ENCODE measurements around the gene ZNF425.
A peak's percentile ranks its signal among the peaks of the same experiment; 100 is the strongest.
"Not testable (repeated sequence)": the region's sequence is repeated elsewhere in the genome, so short reads cannot be mapped to it uniquely, and the experiment has no call there.

ZNF425 gene

GRCh38 chr7:149133028-149133710 is 7.0 kb upstream of the ZNF425 start:
- DNase-seq, result no peak

DNA sequence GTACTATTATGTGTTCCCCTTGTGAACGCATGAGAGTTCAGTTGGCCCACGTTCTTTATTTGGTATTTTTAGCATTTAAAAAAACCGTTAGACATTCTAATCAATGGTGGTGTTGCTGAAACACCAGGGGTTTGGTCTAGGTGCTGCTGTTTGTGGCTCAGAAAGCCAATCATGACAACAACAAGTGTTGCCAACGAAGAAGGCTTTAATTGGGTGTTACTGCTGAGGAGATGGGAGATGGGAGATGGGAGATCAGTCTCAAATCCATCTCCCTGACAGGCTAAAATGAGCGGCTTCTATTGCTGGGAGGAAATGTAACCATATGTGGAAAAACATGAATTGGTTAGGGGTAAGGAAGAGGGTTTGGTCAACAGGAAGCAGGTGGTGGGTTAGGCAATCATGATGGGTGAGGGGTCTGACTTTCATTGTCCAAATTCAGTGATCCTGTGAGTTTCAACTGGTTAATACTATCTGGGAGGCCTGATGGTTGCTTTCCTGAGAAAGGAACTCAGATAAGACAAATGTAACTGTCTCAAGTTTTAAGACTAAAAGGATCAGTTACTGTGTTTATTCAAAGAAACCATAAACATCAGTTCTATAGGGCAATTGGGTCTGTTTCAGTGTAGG is 4.6 kb upstream of the ZNF425 start:
- no peak for DNase-seq

- peak; percentile 45 for DNase-seq
These were observed 640 bp upstream of the ZNF425 start for GRCh38 chr7:149126662-149127266.

GRCh38 chr7:149125189-149125862 is 798 bp downstream of the ZNF425 start:
- no peak for DNase-seq

DNA sequence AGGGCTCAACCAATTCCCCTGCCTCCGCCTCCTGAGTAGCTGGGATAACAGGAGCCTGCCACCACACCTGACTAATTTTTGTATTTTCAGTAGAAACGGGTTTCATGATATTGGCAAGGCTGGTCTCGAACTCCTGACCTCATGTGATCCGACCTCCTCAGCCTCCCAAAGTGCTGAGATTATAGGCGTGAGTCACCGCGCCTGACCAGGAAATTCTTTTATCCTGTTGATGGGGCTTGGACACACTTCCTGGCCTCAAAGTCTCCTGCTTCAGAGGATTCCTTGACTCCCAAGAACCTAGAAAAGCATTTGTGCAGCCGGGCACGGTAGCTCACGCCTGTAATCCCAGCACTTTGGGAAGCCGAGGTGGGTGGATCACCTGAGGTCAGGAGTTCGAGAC is 16.2 kb downstream of the ZNF425 start:
- DNase-seq, result no peak

DNA sequence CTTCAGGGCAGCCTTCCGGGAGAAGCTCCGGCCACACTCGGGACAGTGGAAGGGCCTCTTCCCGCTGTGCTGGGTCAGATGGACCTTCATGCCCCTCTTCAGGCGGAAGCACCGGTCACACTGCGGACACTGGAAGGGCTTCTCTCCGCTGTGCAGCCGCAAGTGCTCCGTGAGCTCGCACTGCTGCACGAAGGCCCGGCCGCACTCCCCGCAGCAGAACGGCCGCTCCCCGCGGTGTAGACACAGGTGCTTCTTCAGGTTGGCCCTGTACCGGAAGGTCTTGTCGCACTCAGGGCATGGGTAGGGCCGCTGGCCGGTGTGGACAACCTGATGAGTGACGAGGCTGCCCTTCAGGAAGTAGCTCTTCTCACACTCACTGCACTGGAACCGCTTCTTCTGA is 21.4 kb downstream of the ZNF425 start:
- DNase-seq, result no peak

GRCh38 chr7:149104214-149104613 is 21.9 kb downstream of the ZNF425 start:
- no peak for DNase-seq

- DNase-seq, result no peak
These were observed 22.7 kb downstream of the ZNF425 start for GRCh38 chr7:149103424-149103823.

- no peak for DNase-seq
These were observed 23.5 kb downstream of the ZNF425 start for GRCh38 chr7:149102666-149103065.

- no peak for DNase-seq
These were observed 25.3 kb downstream of the ZNF425 start for GRCh38 chr7:149100821-149101220.

GRCh38 chr7:149099058-149099457 is 27.1 kb downstream of the ZNF425 start:
- DNase-seq, result no peak

DNA sequence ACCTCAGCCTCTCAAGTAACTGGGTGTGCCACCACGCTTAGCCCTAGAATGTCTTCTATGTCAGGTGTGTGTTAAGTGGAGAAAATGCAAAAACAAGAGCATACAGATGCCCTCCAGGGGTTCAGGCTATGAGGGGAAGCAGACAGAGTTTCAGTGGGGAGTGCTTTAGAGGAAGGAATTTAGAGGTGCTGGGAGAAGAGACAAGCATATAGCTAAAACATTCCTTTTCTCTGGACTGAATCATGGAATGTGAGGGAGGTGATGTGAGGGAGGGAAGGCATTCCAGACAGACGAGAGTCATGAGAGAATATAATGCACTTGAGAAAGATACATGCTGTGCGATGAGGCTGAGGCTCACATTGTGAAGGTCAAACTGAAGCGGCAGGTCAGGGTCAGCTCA is 29.0 kb downstream of the ZNF425 start:
- no peak for DNase-seq

DNA sequence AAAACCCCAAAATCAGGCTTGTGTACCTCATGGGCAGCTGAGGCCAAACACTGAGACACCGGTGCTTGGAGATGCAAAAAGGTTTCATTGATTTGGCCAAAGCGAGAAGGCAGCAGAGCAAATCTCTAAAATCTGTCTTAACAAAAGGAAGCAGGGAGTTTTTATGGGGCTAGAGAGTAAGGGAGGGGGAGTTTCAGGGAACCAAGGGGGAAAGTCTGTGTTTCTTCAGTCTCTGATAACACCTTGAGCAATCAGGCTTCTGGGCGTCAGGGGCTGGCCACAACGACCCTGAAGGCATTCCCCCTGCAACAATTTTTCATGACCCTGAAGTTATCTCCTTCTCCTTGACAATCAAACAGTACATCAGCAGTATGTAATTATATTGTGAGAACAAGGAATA is 32.9 kb downstream of the ZNF425 start:
- no peak for DNase-seq

GRCh38 chr7:149092244-149092643 is 33.9 kb downstream of the ZNF425 start:
- not testable (repeated sequence) for DNase-seq

DNA sequence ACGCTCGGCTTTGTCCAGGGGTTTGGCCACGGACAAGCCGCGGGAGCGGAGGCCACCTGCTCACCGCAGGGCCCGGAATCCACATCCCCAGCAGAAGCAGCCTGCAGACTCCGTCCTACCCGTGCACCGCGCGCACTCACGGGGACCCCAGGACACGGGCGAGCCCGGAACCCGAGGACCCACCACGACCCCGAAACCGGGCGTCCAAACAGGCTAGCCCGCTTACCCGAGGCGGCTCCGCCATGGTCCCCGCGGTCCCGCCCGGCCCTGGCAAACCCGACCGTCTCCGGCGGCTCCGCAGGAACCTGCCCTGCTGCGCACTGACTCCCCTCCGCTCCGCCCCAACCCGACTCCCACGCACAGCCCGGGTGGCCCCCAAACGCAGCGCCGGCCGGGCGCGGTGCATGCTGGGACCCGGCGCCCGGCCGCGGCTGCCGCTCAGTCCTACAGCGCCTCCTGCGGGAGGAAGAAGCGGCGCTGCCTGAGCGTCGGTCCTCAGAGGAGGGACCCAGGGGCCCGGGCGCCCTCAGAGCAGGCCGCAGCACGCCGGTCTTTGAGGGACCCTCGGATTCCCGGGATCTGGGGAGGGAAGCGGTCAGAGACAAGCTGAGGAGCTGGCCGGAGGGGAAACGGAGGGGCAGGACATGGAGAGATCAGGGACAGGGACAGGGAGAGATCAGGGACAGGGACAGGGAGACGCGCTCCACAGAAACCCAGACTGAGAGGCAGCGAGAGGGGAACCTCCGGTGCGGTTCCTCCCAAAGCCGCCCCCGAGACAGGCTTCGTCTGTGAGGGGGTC is 35.5 kb downstream of the ZNF425 start, which contains the start of gene ZNF786:
Gene ZNF786 (minus strand): TSS at position 322 of the 799 bp plus-strand sequence. CDS start 78 bp downstream, at position 244.
- peak; percentile 91 for DNase-seq

DNA sequence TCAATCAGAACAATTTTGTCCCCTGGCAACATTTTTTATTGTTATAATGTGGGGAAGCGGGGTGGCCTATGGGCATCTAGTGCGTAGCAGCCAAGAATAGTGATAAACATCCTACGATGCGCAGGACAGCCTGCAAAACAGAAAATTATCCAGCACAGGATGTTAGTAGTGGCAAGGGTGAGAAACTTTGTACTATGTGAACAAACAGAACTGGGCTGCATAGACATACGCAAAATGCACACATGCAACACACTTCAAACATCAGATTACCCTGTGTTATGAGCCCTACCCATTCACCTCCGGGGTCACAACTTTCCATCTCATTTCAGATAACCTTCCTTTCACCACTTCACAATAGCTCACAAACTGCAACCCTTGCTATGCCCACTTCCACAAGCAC is 38.7 kb downstream of the ZNF425 start:
- no peak for DNase-seq

- no peak for DNase-seq
These were observed 40.3 kb downstream of the ZNF425 start for GRCh38 chr7:149085866-149086265.

GRCh38 chr7:149084407-149084806 is 41.7 kb downstream of the ZNF425 start:
- no peak for DNase-seq

DNA sequence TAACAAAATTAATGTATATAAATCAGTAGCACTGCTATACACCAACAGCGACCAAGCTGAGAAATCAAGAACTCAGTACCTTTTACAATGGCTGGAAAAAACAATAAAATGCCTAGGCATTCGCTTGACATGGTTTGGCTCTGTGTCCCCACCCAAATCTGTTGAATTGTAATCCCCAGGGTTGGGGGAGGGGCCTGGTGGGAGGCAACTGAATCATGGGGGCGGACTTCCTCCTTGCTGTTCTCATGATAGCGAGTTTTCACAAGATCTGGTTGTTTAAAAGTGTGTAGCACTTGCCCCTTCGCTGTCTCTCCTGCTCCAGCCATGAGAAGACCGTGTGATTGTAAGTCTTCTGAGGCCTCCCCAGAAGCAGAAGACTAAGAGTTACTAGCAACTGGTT is 44.2 kb downstream of the ZNF425 start:
- DNase-seq, result no peak

DNA sequence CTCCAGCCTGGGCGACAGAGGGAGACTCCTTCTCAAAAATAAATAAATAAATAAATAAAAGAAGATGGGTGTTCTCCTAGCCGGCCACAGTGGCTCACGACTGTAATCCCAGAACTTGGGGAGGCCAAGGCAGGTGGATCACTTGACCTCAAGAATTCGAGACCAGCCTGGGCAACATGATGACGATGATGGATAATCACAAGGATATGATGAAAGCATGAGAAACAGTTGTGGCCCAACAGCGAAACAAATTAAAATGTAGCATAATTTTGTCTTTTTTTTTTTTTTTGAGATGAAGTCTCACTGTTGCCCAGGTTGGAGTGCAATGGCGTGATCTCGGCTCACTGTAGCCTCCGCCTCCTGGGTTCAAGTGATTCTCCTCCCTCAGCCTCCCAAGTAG is 48.5 kb downstream of the ZNF425 start:
- DNase-seq, result no peak

DNA sequence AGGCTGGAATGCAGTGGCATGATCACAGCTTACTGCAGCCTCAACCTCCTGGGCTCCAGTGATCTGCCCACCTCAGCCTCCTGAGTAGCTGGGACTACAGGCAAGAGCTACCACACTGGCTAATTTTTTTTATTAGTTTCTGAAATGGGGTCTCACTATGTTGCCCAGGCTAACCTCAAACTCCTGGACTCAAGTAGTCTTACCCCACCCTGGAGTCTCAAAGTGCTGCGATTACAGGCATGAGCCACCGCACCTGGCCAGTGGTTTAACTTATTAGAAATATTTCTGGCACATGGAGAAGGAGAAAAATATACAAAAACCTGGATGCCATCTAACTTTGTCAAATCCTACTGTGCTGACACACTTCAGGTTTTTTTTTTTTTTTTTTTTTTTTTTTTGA is 50.8 kb downstream of the ZNF425 start:
- DNase-seq, result no peak

DNA sequence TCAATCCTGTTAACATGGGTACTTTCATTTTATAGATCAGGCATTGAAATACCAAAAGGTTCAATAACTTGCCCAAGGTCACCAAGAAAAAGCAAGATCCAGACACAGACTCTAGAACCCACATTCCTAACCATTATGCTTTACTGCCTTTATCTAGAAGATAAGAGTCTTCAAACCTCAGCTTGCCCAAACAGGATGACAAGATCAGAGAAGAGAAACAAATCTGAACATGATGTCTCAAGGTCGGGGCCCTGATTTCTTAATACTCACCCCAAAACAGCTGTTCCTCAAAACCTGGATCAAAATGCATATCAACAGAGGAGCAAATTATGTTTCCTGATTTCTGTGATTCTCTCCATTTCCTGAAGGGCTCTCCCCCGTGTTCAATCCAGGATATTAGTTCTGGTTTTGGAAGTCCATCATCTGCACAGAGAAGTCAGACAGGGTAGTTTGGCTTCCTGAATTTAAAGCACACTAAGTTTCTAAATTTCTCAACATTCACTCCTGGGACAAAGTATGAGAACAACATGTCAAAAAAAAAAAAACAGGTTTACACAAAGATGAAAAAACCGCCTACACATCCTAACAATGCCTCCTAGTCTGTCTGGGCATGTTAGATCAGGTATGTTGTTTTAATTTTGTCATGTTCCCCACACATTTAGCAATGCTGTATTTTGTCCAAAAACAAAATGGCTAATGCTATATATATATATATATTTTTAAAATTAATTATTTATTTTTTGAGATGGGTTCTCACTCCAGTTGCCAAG is 51.8 kb downstream of the ZNF425 start:
- DNase-seq, result no peak
